H9 (cell line): Measurements from ENCODE around the gene UBE2B. TPM values are rescaled to one million over a fixed set of nuclear protein-coding genes. Genes with fewer than 3 reads are reported as not detected.
"Not testable (repeated sequence)": the region's sequence is repeated elsewhere in the genome, so short reads cannot be mapped to it uniquely, and the experiment has no call there.

Experiments
- DNase-seq: peaks from one replicate; pipeline ENCODE4 v3.0.0-alpha.2; 2017
- H2AFZ ChIP-seq: one replicate; pipeline ENCODE4 v1.6.1; 2013; ENCODE audit warnings: mild to moderate bottlenecking, low read length, control low read depth, moderate library complexity
- H2AK5ac ChIP-seq: 2 replicates; pipeline ENCODE4 v1.6.1; 2013; ENCODE audit warnings: low read length, control low read depth, mixed read lengths; ENCODE audit not compliant: insufficient read length
- H2BK120ac ChIP-seq: one replicate; pipeline ENCODE4 v1.6.1; 2013; ENCODE audit warnings: low read depth, mild to moderate bottlenecking, low read length, control low read depth, inconsistent platforms; ENCODE audit not compliant: poor library complexity, severe bottlenecking
- H2BK12ac ChIP-seq: 2 replicates; pipeline ENCODE4 v1.6.1; 2013; ENCODE audit warnings: low read length, control low read depth, mixed read lengths, low read depth; ENCODE audit not compliant: insufficient read length
- H2BK15ac ChIP-seq: 2 replicates; pipeline ENCODE4 v1.6.1; 2013; ENCODE audit warnings: low read depth, low read length, control low read depth
- H2BK20ac ChIP-seq: one replicate; pipeline ENCODE4 v1.6.1; 2013; ENCODE audit warnings: low read depth, mild to moderate bottlenecking, low read length, control low read depth, inconsistent platforms; ENCODE audit not compliant: poor library complexity, severe bottlenecking
- H2BK5ac ChIP-seq: 2 replicates; pipeline ENCODE4 v1.6.1; 2013; ENCODE audit warnings: low read length, control low read depth, mixed read lengths; ENCODE audit not compliant: insufficient read length
- H3K14ac ChIP-seq: 2 replicates; pipeline ENCODE4 v1.6.1; 2013; ENCODE audit warnings: low read length, control low read depth; ENCODE audit not compliant: insufficient read depth
- H3K18ac ChIP-seq: 2 replicates; pipeline ENCODE4 v1.6.1; 2013; ENCODE audit warnings: low read depth, mild to moderate bottlenecking, mixed read lengths, low read length, control low read depth; ENCODE audit not compliant: insufficient read length
- H3K23ac ChIP-seq: 2 replicates; pipeline ENCODE4 v1.6.1; 2013; ENCODE audit warnings: low read length, control low read depth, mixed read lengths, low read depth; ENCODE audit not compliant: insufficient read length
- H3K23me2 ChIP-seq: 2 replicates; pipeline ENCODE4 v1.6.1; 2013; ENCODE audit warnings: low read depth, mild to moderate bottlenecking, mixed read lengths, low read length, control low read depth; ENCODE audit not compliant: insufficient read length, poor library complexity, severe bottlenecking
- H3K27ac ChIP-seq: 2 replicates; pipeline ENCODE4 v1.5.1; 2013; ENCODE audit warnings: low read length, control low read depth, mixed read lengths, low read depth; ENCODE audit not compliant: insufficient read length
- H3K27me3 ChIP-seq: 2 replicates; pipeline ENCODE4 v1.6.1; 2013; ENCODE audit warnings: low read length, control low read depth, inconsistent platforms; ENCODE audit not compliant: insufficient read depth
- H3K4ac ChIP-seq: 2 replicates; pipeline ENCODE4 v1.6.1; 2013; ENCODE audit warnings: low read depth, mild to moderate bottlenecking, control low read depth, inconsistent platforms, low read length, moderate library complexity
- H3K4me1 ChIP-seq: 2 replicates; pipeline ENCODE4 v1.6.1; 2013; ENCODE audit warnings: low read length, control low read depth, inconsistent platforms; ENCODE audit not compliant: insufficient read depth
- H3K4me2 ChIP-seq: 2 replicates; pipeline ENCODE4 v1.6.1; 2013; ENCODE audit warnings: low read length, control low read depth, mixed read lengths; ENCODE audit not compliant: insufficient read length, insufficient read depth
- H3K56ac ChIP-seq: 2 replicates; pipeline ENCODE4 v1.6.1; 2013; ENCODE audit warnings: low read depth, mild to moderate bottlenecking, mixed read lengths, low read length, control low read depth; ENCODE audit not compliant: insufficient read length
- H3K79me1 ChIP-seq: 2 replicates; pipeline ENCODE4 v1.6.1; 2013; ENCODE audit warnings: low read depth, mild to moderate bottlenecking, moderate library complexity, low read length, control low read depth, inconsistent platforms; ENCODE audit not compliant: insufficient read depth, poor library complexity, severe bottlenecking
- H3K79me2 ChIP-seq: 2 replicates; pipeline ENCODE4 v1.6.1; 2013; ENCODE audit warnings: low read length, control low read depth, inconsistent platforms; ENCODE audit not compliant: insufficient read depth
- H3K9ac ChIP-seq: 2 replicates; pipeline ENCODE4 v1.6.1; 2013; ENCODE audit warnings: low read length, control low read depth, mixed read lengths; ENCODE audit not compliant: insufficient read length; ENCODE audit errors: extremely low read depth
- H3K9me3 ChIP-seq: one replicate; pipeline ENCODE4 v1.6.1; 2013; ENCODE audit warnings: low read depth, low read length, inconsistent platforms; ENCODE audit not compliant: control insufficient read depth
- H3T11ph ChIP-seq: one replicate; pipeline ENCODE4 v1.6.1; 2013; ENCODE audit warnings: mild to moderate bottlenecking, low read length, control low read depth, inconsistent platforms
- H4K20me1 ChIP-seq: one replicate; pipeline ENCODE4 v1.6.1; 2013; ENCODE audit not compliant: control insufficient read depth, insufficient read length, insufficient read depth
- H4K5ac ChIP-seq: 2 replicates; pipeline ENCODE4 v1.6.1; 2013; ENCODE audit warnings: low read depth, mild to moderate bottlenecking, mixed read lengths, low read length, control low read depth; ENCODE audit not compliant: insufficient read length
- H4K8ac ChIP-seq: replicated peaks from 2 replicates; pipeline ENCODE4 v1.6.1; 2013; ENCODE audit warnings: low read length, control low read depth, mixed read lengths, low read depth; ENCODE audit not compliant: insufficient read length
- H4K91ac ChIP-seq: 2 replicates; pipeline ENCODE4 v1.6.1; 2013; ENCODE audit warnings: low read depth, mild to moderate bottlenecking, moderate library complexity, mixed read lengths, low read length, control low read depth; ENCODE audit not compliant: insufficient read length
- H3K27ac Mint-ChIP-seq, 3 experiments: 2 replicates in 2 of 3; 3 replicates in 1 of 3; pipeline ENCODE4 v1.8.0; 2020 to 2021; ENCODE audit warnings: mixed read lengths in 3 of 3, mild to moderate bottlenecking in 1 of 3, moderate library complexity in 1 of 3
- H3K27me3 Mint-ChIP-seq: 2 replicates; pipeline ENCODE4 v1.8.0; 2021; ENCODE audit warnings: low read depth, mild to moderate bottlenecking, moderate library complexity, mixed read lengths
- H3K36me3 Mint-ChIP-seq, 3 experiments: 2 replicates in 2 of 3; 3 replicates in 1 of 3; pipeline ENCODE4 v1.8.0; 2020 to 2021; ENCODE audit warnings: low read depth in 3 of 3, mixed read lengths in 3 of 3; ENCODE audit not compliant: insufficient read depth in 1 of 3
- H3K4me1 Mint-ChIP-seq, 2 experiments: 2 replicates each; pipeline ENCODE4 v1.8.0; 2020; ENCODE audit warnings: mixed read lengths in 2 of 2
- H3K4me3 Mint-ChIP-seq, 2 experiments: 2 replicates in 1 of 2; 3 replicates in 1 of 2; pipeline ENCODE4 v1.8.0; 2020 to 2021; ENCODE audit warnings: mild to moderate bottlenecking in 2 of 2, mixed read lengths in 2 of 2, moderate library complexity in 1 of 2
- H3K9me3 Mint-ChIP-seq, 2 experiments: 2 replicates in 1 of 2; 3 replicates in 1 of 2; pipeline ENCODE4 v1.8.0; 2020; ENCODE audit warnings: mild to moderate bottlenecking in 2 of 2, mixed read lengths in 2 of 2, moderate library complexity in 1 of 2
- WGBS: extraction: QIAGEN DNeasy Blood & Tissue Kit; methylation state at CpG from one replicate; pipeline ENCODE4 v1.1.7; 2013; ENCODE audit warnings: missing lambda C conversion rate, low lambda C conversion rate, mixed read lengths; ENCODE audit not compliant: insufficient read length; ENCODE audit errors: extremely low coverage; 5-methylcytosine and 5-hydroxymethylcytosine counted together
- total RNA-seq: library from RNA; stranded (reverse); gene quantifications from 2 replicates; pipeline ENCODE4 v1.2.1, GENCODE V29; 2021
- TF ChIP-seq, protein P1 (sequence below): fragments of 200-600 bp; sonication (generic); conservative IDR thresholded peaks from 3 replicates; pipeline ENCODE4 v1.8.0; 2021; ENCODE audit warnings: antibody characterized with exemption, mild to moderate bottlenecking

Gene UBE2B
- total RNA-seq, 1 experiment from 2014 or later = 50.3 TPM

GRCh38 chr5:134380346-134380745 lies 9.0 kb downstream of the UBE2B start:
- H3K27ac Mint-ChIP-seq = no peak overlapping the region
- no peak overlapping the region for H3K18ac ChIP-seq
- H4K20me1 ChIP-seq = no peaks in the 10 kb centered on the region
- no peaks in the 10 kb centered on the region for H3K27me3 ChIP-seq
- H3K79me2 ChIP-seq = 0 out of 2 replicates have a peak, but pooled peaks cover 1% of the 10 kb centered on the region
- H3K9ac ChIP-seq = no peak overlapping the region
- H3K56ac ChIP-seq = no peak overlapping the region
- no peaks in the 10 kb centered on the region for H3K23me2 ChIP-seq
- no peak overlapping the region for H2BK12ac ChIP-seq
- no peak overlapping the region for H2AFZ ChIP-seq
- no peaks in the 10 kb centered on the region for H3K4me1 Mint-ChIP-seq
- H3K9me3 Mint-ChIP-seq = no peaks in the 10 kb centered on the region
- no peak overlapping the region for H4K5ac ChIP-seq
- H3K14ac ChIP-seq = no peak overlapping the region
- no peaks in the 10 kb centered on the region for H3K27me3 Mint-ChIP-seq
- H3K4me1 ChIP-seq = no peaks in the 10 kb centered on the region
- WGBS = no CpG with 5 or more reads among the region's 5 CpGs
- no peak overlapping the region for H2BK5ac ChIP-seq
- H2BK20ac ChIP-seq = no peak overlapping the region
- no peak overlapping the region for H2AK5ac ChIP-seq
- H3K9me3 ChIP-seq = no peaks in the 10 kb centered on the region
- no peak overlapping the region for H3K23ac ChIP-seq
- no peak overlapping the region for H3K27ac ChIP-seq
- peaks cover 10 to 80% (median 72%) of the 10 kb centered on the region in 3 experiments; a peak in 6 of 7 replicates for H3K36me3 Mint-ChIP-seq
- no peak overlapping the region for H3K4me3 Mint-ChIP-seq
- H4K91ac ChIP-seq = no peak overlapping the region
- no peak overlapping the region for H3K4ac ChIP-seq
- no peak for DNase-seq
- no peak overlapping the region for H2BK15ac ChIP-seq
- H3K4me2 ChIP-seq = no peak overlapping the region
- peaks cover 5% of the 10 kb centered on the region for H3K79me1 ChIP-seq
- H4K8ac ChIP-seq = no peak overlapping the region
- H2BK120ac ChIP-seq = no peak overlapping the region
- no peak overlapping the region for H3T11ph ChIP-seq
- TF ChIP-seq, protein P1, sequence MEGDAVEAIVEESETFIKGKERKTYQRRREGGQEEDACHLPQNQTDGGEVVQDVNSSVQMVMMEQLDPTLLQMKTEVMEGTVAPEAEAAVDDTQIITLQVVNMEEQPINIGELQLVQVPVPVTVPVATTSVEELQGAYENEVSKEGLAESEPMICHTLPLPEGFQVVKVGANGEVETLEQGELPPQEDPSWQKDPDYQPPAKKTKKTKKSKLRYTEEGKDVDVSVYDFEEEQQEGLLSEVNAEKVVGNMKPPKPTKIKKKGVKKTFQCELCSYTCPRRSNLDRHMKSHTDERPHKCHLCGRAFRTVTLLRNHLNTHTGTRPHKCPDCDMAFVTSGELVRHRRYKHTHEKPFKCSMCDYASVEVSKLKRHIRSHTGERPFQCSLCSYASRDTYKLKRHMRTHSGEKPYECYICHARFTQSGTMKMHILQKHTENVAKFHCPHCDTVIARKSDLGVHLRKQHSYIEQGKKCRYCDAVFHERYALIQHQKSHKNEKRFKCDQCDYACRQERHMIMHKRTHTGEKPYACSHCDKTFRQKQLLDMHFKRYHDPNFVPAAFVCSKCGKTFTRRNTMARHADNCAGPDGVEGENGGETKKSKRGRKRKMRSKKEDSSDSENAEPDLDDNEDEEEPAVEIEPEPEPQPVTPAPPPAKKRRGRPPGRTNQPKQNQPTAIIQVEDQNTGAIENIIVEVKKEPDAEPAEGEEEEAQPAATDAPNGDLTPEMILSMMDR = no peak

GRCh38 chr5:134382204-134382603 lies 10.8 kb downstream of the UBE2B start:
- not testable (repeated sequence) for H2AFZ ChIP-seq, H3K79me1 ChIP-seq, H2AK5ac ChIP-seq, H3K18ac ChIP-seq, H4K91ac ChIP-seq, H3K4me1 ChIP-seq, H2BK12ac ChIP-seq, H3K27ac Mint-ChIP-seq, DNase-seq, H4K5ac ChIP-seq, H3K14ac ChIP-seq, H3K27me3 ChIP-seq, H2BK5ac ChIP-seq, H3K9me3 ChIP-seq, H4K20me1 ChIP-seq, H4K8ac ChIP-seq, H3K27me3 Mint-ChIP-seq, H2BK120ac ChIP-seq, H2BK15ac ChIP-seq, H3K4me1 Mint-ChIP-seq, H3K56ac ChIP-seq, H3K4me3 Mint-ChIP-seq, H3T11ph ChIP-seq, H3K9ac ChIP-seq, H3K4me2 ChIP-seq, H3K23ac ChIP-seq, H3K27ac ChIP-seq, H3K9me3 Mint-ChIP-seq, H3K23me2 ChIP-seq, H2BK20ac ChIP-seq, H3K79me2 ChIP-seq, H3K4ac ChIP-seq
- peaks cover 8 to 81% (median 69%) of the 10 kb centered on the region in 3 experiments; a peak in 6 of 7 replicates for H3K36me3 Mint-ChIP-seq
- WGBS = no CpG with 5 or more reads among the region's 2 CpGs
